GM21390 (cell line): ENCODE data around the gene IL4I1.

ENCODE experiments used
- ATAC-seq: cut with Tn5 transposase; IDR thresholded peaks from one replicate; pipeline ENCODE4 v1.9.1; 2021; ENCODE audit not compliant: unreplicated experiment

IL4I1 gene

GRCh38 chr19:49895566-49896297 lies 955 bp downstream of the IL4I1 start:
- ATAC-seq: no peak

- ATAC-seq: no peak
These were observed 1.7 kb downstream of the IL4I1 start for GRCh38 chr19:49894879-49895565.

GRCh38 chr19:49894011-49894664 lies 2.5 kb downstream of the IL4I1 start:
- no peak for ATAC-seq

GRCh38 chr19:49892716-49893115 lies 4.0 kb downstream of the IL4I1 start:
- no peak for ATAC-seq

- ATAC-seq: no peak
These were observed 5.3 kb downstream of the IL4I1 start for GRCh38 chr19:49891393-49891792.

- ATAC-seq: no peak
These were observed 6.1 kb downstream of the IL4I1 start for GRCh38 chr19:49890349-49891311.

GRCh38 chr19:49889687-49890348 lies 6.9 kb downstream of the IL4I1 start:
- no peak for ATAC-seq

- ATAC-seq: no peak
These were observed 7.5 kb downstream of the IL4I1 start for GRCh38 chr19:49889038-49889686.

- no peak for ATAC-seq
These were observed 8.2 kb downstream of the IL4I1 start for GRCh38 chr19:49888510-49888824.

GRCh38 chr19:49887665-49888509 lies 8.8 kb downstream of the IL4I1 start:
- no peak for ATAC-seq

- ATAC-seq: no peak
These were observed 9.5 kb downstream of the IL4I1 start for GRCh38 chr19:49887037-49887664.

GRCh38 chr19:49884760-49885159 lies 11.9 kb downstream of the IL4I1 start:
- ATAC-seq: no peak

GRCh38 chr19:49884109-49884508 lies 12.6 kb downstream of the IL4I1 start:
- ATAC-seq: no peak

- no peak for ATAC-seq
These were observed 13.6 kb downstream of the IL4I1 start for GRCh38 chr19:49883094-49883493.

GRCh38 chr19:49882643-49883042 lies 14.0 kb downstream of the IL4I1 start:
- no peak for ATAC-seq

GRCh38 chr19:49881672-49882394 lies 14.9 kb downstream of the IL4I1 start:
- ATAC-seq: no peak

- no peak for ATAC-seq
These were observed 15.5 kb downstream of the IL4I1 start for GRCh38 chr19:49881186-49881585.
